ENCODE results near the gene ENOPH1. TPM values are rescaled to one million over a fixed set of nuclear protein-coding genes. Genes with fewer than 3 reads are reported as not detected.
A peak's percentile ranks its signal among the peaks of the same experiment; 100 is the strongest.

Gene ENOPH1
- total and polyA plus RNA-seq, 2 of the 13 experiments (the other 11 are each of a cell fraction or from before 2014, with no cell fraction given), result 15.5 to 64.3 TPM

GRCh38 chr4:82430193-82430963 lies at the start of gene ENOPH1, which contains the start of gene HNRNPDL (continued):
- peak; percentile 88; the same call in 1 of the 2 replicates for TF ChIP-seq ZNF280D (CRISPR knock-in tag; IDR thresholded peaks at IDR 0.05)
- no peak for TF ChIP-seq ZNF33A (CRISPR knock-in tag; IDR thresholded peaks at IDR 0.05; ENCODE audit: borderline replicate concordance)
- TF ChIP-seq PRDM10 (CRISPR knock-in tag; IDR thresholded peaks at IDR 0.05; ENCODE audit: low read depth), result peak; percentile 43; the same call in 1 of the 2 replicates
- no peak for TF ChIP-seq SSRP1 (CRISPR knock-in tag; IDR thresholded peaks at IDR 0.05)
- peak; percentile 61; the same call in 1 of the 2 replicates for TF ChIP-seq KLF11 (CRISPR knock-in tag; IDR thresholded peaks at IDR 0.05)
- TF ChIP-seq TEF (CRISPR knock-in tag; IDR thresholded peaks at IDR 0.05), result 0 out of 2 replicates have a peak, but pooled peaks have one; percentile 14
- TF ChIP-seq GFI1 (CRISPR knock-in tag; IDR thresholded peaks at IDR 0.05; ENCODE audit: borderline replicate concordance), result no peak
- 0 out of 2 replicates have a peak, but pooled peaks have one; percentile 25 for TF ChIP-seq CAMTA2 (CRISPR knock-in tag; IDR thresholded peaks at IDR 0.05; ENCODE audit: borderline replicate concordance)
- peak; percentile 73; the same call in 1 of the 2 replicates for TF ChIP-seq TBX2 (CRISPR knock-in tag; IDR thresholded peaks at IDR 0.05; ENCODE audit: borderline replicate concordance)
- no peak for TF ChIP-seq MAFG (CRISPR knock-in tag; IDR thresholded peaks at IDR 0.05)
- peak; percentile 69 for TF ChIP-seq ISL2 (CRISPR knock-in tag; IDR thresholded peaks at IDR 0.05)
- peak; percentile 42 for TF ChIP-seq FOSL2 (CRISPR knock-in tag; IDR thresholded peaks at IDR 0.05)
- no peak for TF ChIP-seq AGO1 (IDR thresholded peaks at IDR 0.05; ENCODE audit: low read depth, low read length, poor library complexity, severe bottlenecking)
- peak; percentile 76 for TF ChIP-seq HNRNPLL (IDR thresholded peaks at IDR 0.05; ENCODE audit: low read depth, low read length, poor library complexity, severe bottlenecking)
- peak; percentile 61; the same call in 1 of the 2 replicates for TF ChIP-seq NCOA2 (CRISPR knock-in tag; IDR thresholded peaks at IDR 0.05)
